ENCODE measurements around the gene RAB38. TPM values are rescaled to one million over a fixed set of nuclear protein-coding genes. Genes with fewer than 3 reads are reported as not detected.

Gene RAB38
- total and polyA plus RNA-seq, 8 donors: 1.0 to 9.0 (median 2.9) TPM; not detected in 1

- Histone ChIP-seq H3K9me3 (peaks cover 0 to 5% (median 0%) of the 10 kb centered on the region in 4 donors), H3K4me3 (no peak overlapping the region), H3K27ac (no peak overlapping the region), H3K36me3 (no peaks in the 10 kb centered on the region), H3K27me3 (no peaks in the 10 kb centered on the region), H3K4me1 (no peaks in the 10 kb centered on the region)
- 38 to 83% (median 54%) methylated on average over 2 of the region's 2 CpGs for WGBS, 5 donors
- intact Hi-C loops (cut with DNase I; ENCODE audit: low total_unique reads): no loop called here
- TF ChIP-seq EP300 (IDR thresholded peaks at IDR 0.05): no peak
- no peak for TF ChIP-seq CTCF (IDR thresholded peaks at IDR 0.05)
- no peak for TF ChIP-seq POLR2AphosphoS5 (IDR thresholded peaks at IDR 0.05)
- no peak for TF ChIP-seq POLR2A (IDR thresholded peaks at IDR 0.05)
- peak in 1 of 2 donors; percentile 21 for DNase-seq
Measured at GRCh38 chr11:88066090-88066489, 109.2 kb downstream of the RAB38 start.

DNA sequence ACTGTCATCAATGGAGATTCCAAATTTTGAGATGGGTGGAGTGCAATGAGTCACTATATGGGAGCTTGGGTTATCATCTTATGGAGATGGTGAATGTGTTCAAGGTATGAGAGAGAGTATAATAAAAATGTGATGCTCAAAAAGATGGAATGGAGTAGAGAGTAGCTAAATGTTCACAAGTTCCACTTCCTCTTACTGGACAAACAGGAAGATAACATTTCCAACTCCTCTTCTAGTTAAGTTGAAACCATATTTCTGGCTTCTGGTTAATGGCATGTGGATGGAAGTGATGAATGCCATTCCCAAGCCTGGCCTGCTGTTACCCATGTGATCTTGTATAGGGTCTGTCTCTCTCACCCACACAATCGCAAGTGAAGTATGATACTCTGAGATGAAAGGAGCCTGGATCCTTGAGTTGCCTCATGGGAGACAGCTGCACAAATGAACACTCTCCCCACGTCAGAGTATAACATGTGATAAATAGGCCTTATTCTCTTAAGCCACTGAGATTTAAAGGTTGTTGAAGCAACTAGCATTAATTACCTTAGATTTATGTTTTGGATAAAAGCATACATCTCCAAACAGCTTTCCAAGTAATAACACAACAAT, 111.0 kb downstream of the RAB38 start:
- Histone ChIP-seq H3K27me3 (no peaks in the 10 kb centered on the region), H3K27ac (no peak overlapping the region), H3K4me1 (no peaks in the 10 kb centered on the region), H3K4me3 (no peak overlapping the region), H3K9me3 (peaks cover 0 to 5% (median 0%) of the 10 kb centered on the region in 4 donors), H3K36me3 (no peaks in the 10 kb centered on the region)
- no peak for DNase-seq
- WGBS, 5 donors: 76 to 88% (median 83%) methylated on average over 2 of the region's 2 CpGs
- intact Hi-C loops (cut with DNase I; ENCODE audit: low total_unique reads): no loop called here
- TF ChIP-seq EP300 (IDR thresholded peaks at IDR 0.05) (no peak), POLR2A (IDR thresholded peaks at IDR 0.05) (no peak), CTCF (IDR thresholded peaks at IDR 0.05) (no peak), POLR2AphosphoS5 (IDR thresholded peaks at IDR 0.05) (no peak)

Small RNA genes lying within 50 kb of the gene (small RNA-seq; reads per million reads assigned to genes)
- gene MIR3166: 0 to 0.15 (median 0) reads per million in 4 donors
- gene RF00019: 0 reads per million in 4 donors

Other genes with a start within 250 kb of the RAB38 start
- 100 to 1,000 TPM in 2 of 5 donors, 10 to 100 TPM in 2, 1 to 10 TPM in 1; 6.2 to 127 (median 53.3) TPM for gene CTSC, start 162.3 kb upstream of the RAB38 start, total RNA-seq
- 10 to 100 TPM; 22.9 to 46.3 (median 26.3) TPM for gene CTSC, start 162.3 kb upstream of the RAB38 start, polyA plus RNA-seq